Tongue (tissue), 2 donors: ENCODE results near the gene SCAMP4. TPM values are rescaled to one million over a fixed set of nuclear protein-coding genes. Genes with fewer than 3 reads are reported as not detected.
"Not testable (repeated sequence)": the region's sequence is repeated elsewhere in the genome, so short reads cannot be mapped to it uniquely, and the experiment has no call there.

Experiments
- DNase-seq: peaks from one replicate; pipeline ENCODE4 v3.0.0-alpha.2; 2015
- total RNA-seq: library from RNA; depleted of rRNA; stranded (reverse); fragments of >200 nt; gene quantifications from one replicate; pipeline ENCODE4 v1.2.3, GENCODE V29; 2014

Gene SCAMP4
- total RNA-seq, 1 donor from 2014 or later: 56.5 TPM

DNA sequence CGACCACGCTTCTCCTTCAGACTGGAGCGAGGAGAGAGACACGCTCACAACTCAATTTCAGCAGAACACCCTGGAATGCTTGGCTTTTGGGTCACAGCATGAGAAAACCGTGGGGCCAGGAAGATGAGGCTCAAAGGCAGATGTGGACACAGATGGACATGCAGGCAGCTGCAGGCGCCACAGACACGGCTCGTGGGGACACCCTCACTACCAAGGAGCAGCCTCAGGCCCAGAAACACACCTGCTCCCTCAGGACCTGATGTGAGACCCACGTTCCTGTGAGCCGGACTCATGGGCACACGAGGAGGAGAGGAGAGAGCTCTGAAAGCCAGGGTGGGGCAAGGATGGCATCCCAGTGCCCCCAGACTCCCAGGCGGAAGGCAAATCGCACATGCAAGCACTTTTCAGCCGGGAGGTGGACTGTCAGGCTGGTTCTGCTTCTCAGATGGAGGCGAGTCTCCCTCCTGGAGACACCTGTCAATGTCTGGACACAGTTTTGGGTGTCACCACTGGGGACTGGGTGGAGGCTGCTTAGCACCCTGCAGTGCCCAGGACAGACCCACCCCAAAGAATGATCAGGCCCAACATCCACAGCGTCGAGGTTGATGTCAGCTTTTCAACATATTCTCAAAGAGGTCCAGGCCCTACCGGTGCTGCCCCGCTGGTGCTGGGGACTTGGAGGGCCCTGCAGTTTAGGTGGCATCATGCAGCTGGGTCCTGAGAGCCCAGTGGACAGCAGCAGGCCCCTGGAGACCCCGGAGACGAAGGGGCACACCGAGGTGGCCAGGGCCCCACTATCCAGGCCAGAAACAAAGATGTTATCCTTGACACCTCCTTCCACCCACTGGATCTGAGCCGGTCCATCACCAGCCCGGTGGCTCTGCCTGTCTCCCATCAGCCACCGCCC lies 22.2 kb upstream of the SCAMP4 start:
- no peak for DNase-seq

DNA sequence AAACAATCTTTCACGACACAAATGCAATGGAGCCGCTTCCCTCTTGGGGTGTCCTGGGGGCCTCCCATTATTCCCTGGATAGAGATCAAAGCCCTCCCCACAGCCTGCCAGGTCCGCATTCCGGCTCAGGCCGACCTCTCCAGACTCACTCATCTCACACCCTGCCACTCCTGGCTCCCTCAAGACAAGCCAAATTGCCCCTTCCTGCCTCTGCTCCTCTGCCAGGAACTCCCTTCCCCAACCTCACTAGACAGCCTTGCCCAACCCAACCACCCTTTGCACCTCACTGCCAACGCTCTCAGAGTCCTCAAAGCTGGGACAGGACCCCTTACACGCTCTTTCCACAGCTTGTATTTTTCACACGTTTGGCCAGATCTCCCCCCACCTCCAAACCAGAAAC lies 21.4 kb upstream of the SCAMP4 start:
- DNase-seq: no peak

DNA sequence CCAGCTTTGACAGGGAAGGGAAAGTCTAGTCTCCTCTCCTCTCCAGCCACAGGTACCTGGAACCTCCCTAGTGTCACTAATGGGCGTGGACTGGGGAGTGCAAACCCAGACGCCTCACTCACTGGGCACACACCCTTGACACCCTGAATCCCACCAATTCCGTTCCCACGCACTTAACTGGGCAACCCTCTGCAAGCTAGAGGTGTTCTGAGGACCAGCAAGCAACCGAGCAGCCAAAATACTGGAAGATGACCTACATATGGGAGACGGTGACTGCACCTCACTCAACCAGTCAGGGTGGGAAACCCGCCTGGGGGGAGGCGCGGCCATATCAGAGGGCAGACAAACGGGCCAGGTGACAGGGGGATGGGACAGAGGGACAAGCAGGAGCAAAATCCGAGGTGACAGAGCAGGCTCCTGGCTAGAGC lies 20.9 kb upstream of the SCAMP4 start:
- no peak for DNase-seq

DNA sequence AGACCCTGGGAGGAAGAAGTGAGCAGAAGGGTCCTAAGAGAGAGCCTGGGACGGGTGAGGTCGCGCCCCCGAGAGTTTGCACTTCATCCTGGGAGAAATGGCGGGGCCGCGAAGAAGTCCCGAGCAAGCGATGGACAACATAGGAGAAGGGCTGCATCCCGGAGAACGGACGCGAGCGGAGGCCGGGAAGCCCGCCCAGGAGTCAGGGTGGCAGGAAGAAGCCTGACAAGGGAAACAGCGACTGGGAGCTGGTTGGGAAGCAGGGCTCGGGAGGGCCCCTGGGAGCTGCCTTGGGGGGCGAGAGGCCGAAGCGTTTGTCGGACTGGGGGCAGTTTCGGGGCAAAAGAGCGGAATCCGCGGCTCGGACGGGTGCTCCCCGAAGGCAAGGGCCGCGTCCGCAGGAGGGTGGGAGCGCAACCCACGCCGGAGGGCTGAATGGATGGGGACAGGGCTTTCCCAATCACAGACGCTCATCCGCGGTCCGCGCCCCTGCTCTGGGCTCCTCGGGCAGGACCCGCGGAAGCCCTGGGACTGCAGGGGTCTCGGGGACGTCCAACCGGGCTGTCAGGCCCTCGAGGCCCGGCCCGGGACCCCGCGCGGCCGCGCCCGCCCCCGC lies 20.4 kb upstream of the SCAMP4 start:
- DNase-seq: no peak

GRCh38 chr19:1885398-1886119 lies 19.6 kb upstream of the SCAMP4 start, which contains the start of gene ABHD17A:
Gene ABHD17A, minus strand, starts transcription at chr19:1885496. Its CDS starts 3,930 bp downstream, at chr19:1881566.
- DNase-seq: peak; percentile 96

DNA sequence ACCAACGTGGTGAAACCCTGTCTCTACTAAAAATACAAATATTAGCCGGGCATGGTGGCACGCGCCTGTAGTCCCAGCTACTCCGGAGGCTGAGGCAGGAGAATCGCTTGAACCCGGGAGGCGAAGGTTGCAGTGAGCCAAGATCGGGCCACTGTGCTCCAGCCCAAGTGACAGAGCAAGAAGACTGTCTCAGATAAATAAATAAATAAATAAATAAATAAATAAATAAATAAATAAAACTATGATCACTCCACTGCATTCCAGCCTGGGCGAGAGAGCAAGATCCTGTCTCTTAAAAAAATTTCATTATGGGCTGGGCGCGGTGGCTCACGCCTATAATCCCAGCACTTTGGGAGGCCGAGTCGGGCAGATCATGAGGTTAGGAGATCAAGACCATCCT lies 18.8 kb upstream of the SCAMP4 start:
- not testable (repeated sequence) for DNase-seq

GRCh38 chr19:1888385-1888784 lies 16.8 kb upstream of the SCAMP4 start:
- DNase-seq: no peak

GRCh38 chr19:1889907-1890306 lies 15.3 kb upstream of the SCAMP4 start:
- no peak for DNase-seq

DNA sequence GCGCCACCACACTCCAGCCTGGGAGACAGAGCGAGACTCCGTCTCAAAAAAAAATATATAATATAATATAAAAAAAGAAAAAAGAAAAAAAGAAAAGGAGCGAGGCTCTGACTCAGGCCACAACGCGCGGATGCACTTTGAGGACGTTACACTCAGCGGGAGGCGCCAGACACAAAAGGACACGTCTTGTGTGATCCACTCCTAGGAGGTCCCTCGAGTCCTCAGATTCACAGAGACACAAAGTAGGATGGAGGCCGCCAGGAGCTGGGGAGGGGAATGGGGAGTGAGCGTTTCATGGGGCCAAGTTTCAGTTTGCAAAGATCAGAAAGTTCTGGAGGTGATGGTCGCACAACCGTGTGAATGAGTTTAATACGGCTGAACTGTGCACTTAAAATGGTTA lies 11.4 kb upstream of the SCAMP4 start:
- DNase-seq: no peak

- DNase-seq: no peak
Observed at GRCh38 chr19:1896508-1896907, 8.7 kb upstream of the SCAMP4 start.

GRCh38 chr19:1901940-1902404 lies 3.2 kb upstream of the SCAMP4 start:
- no peak for DNase-seq

- DNase-seq: no peak
Observed at GRCh38 chr19:1902923-1903322, 2.3 kb upstream of the SCAMP4 start.

GRCh38 chr19:1904860-1905109 lies 414 bp upstream of the SCAMP4 start:
- DNase-seq: no peak

DNA sequence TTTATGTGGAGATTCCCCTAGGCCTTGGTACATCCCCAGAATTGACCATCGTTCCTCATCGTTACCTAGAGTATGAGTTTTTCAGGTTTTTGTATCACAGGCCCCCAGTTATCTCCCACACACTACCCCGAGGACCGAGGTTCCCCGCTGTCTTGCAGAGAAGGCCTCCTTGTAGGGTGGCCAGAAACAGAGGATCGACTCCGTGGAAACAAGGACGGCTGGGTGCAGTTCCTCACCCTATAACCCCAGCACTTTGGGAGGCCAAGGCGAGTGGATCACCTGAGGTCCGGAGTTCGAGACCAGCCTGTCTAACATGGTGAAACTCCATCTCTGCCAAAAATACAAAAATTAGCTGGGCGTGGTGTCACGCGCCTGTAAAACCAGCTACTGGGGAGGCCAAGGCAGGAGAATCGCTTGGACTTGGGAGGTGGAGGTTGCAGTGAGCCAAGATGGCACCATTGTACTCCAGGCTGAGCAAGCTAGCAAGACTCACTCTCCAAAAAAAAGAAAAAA lies 720 bp downstream of the SCAMP4 start:
- no peak for DNase-seq

DNA sequence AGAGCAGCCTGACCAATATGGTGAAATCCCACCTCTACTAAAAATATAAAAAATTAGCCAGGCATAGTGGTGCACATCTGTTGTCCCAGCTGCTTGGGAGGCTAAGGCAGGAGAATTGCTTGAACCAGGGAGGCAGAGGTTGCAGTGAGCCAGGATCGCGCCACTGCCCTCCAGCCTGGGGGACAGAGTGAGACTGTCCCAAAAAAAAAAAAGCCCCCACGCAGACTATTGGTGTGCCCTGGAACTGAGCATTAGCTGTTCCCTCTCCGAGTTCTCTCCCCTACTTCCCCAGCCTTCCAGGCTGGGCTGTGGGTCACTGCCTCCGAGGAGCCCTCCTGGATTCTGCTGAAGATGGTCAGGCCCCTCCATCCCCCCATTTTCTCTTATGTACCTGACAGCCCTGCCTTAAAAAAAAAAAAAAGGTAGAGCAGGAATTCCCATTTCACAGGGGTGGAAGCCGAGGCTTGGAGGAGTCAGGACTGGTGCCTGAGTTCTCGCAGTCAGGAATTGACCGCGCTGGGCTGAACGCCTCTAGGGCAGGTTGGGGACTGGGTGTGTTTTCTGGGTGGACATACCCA lies 1.9 kb downstream of the SCAMP4 start:
- DNase-seq: no peak

GRCh38 chr19:1907563-1908363 lies 2.6 kb downstream of the SCAMP4 start:
- no peak for DNase-seq

DNA sequence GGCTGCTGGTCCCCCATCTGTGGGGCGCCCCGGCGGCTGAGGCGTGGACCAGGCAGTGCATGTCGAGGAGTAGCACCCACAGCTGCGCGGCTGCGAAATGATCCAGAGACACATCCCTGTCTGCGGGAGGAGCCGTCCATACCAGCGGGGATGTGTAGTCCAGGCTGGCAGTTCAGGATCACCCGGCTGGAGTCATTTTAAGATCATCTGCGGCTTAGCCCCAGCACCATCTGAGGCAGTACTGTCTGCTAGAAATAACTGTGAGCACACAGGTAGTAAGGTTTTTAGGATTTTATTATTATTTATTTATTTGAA lies 3.1 kb downstream of the SCAMP4 start:
- DNase-seq: no peak

DNA sequence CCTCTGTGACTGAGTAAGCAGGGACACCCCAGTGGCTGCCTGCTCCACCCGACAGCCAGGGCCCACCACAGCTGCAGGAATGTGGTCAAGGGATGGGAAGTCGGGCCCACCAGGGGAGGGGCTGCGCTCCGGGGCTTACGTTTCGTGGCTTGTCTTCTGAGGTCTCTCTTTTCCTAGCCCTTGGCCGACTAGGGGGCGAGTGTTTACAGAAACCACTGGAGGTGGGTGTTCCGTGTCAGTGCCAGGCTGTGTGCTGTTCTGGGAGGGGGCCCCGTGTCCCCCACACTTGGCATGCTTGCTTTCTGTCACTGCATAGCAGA lies 4.5 kb downstream of the SCAMP4 start:
- DNase-seq: no peak

GRCh38 chr19:1910177-1910576 lies 5.0 kb downstream of the SCAMP4 start:
- no peak for DNase-seq

DNA sequence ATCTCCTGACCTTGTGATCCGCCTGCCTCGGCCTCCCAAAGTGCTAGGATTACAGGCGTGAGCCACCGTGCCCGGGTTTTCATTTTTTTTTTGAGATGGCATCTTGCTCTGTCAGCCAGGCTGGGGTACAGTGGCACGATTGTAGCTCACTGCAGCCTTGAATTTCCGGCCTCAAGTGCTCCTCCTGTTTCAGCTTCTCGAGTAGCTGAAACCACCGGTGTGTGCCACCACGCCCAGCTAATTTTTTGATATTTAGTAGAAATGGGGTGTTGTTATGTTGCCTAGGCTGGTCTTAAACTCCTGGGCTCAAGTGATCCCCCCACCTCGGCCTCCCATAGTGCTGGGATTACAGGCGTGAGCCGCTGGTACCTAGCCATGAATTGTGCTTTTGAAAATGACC lies 5.9 kb downstream of the SCAMP4 start:
- no peak for DNase-seq

GRCh38 chr19:1911995-1912394 lies 6.8 kb downstream of the SCAMP4 start:
- DNase-seq: no peak
